H9 (cell line): ENCODE measurements around the gene PNPLA8. TPM values are rescaled to one million over a fixed set of nuclear protein-coding genes. Genes with fewer than 3 reads are reported as not detected.

Experiments used
- DNase-seq: peaks from one replicate; pipeline ENCODE4 v3.0.0-alpha.2; 2017
- H2AFZ ChIP-seq: one replicate; pipeline ENCODE4 v1.6.1; 2013; ENCODE audit warnings: mild to moderate bottlenecking, low read length, control low read depth, moderate library complexity
- H2AK5ac ChIP-seq: 2 replicates; pipeline ENCODE4 v1.6.1; 2013; ENCODE audit warnings: low read length, control low read depth, mixed read lengths; ENCODE audit not compliant: insufficient read length
- H2BK120ac ChIP-seq: one replicate; pipeline ENCODE4 v1.6.1; 2013; ENCODE audit warnings: low read depth, mild to moderate bottlenecking, low read length, control low read depth, inconsistent platforms; ENCODE audit not compliant: poor library complexity, severe bottlenecking
- H2BK12ac ChIP-seq: 2 replicates; pipeline ENCODE4 v1.6.1; 2013; ENCODE audit warnings: low read length, control low read depth, mixed read lengths, low read depth; ENCODE audit not compliant: insufficient read length
- H2BK15ac ChIP-seq: 2 replicates; pipeline ENCODE4 v1.6.1; 2013; ENCODE audit warnings: low read depth, low read length, control low read depth
- H2BK20ac ChIP-seq: one replicate; pipeline ENCODE4 v1.6.1; 2013; ENCODE audit warnings: low read depth, mild to moderate bottlenecking, low read length, control low read depth, inconsistent platforms; ENCODE audit not compliant: poor library complexity, severe bottlenecking
- H2BK5ac ChIP-seq: 2 replicates; pipeline ENCODE4 v1.6.1; 2013; ENCODE audit warnings: low read length, control low read depth, mixed read lengths; ENCODE audit not compliant: insufficient read length
- H3K14ac ChIP-seq: 2 replicates; pipeline ENCODE4 v1.6.1; 2013; ENCODE audit warnings: low read length, control low read depth; ENCODE audit not compliant: insufficient read depth
- H3K18ac ChIP-seq: 2 replicates; pipeline ENCODE4 v1.6.1; 2013; ENCODE audit warnings: low read depth, mild to moderate bottlenecking, mixed read lengths, low read length, control low read depth; ENCODE audit not compliant: insufficient read length
- H3K23ac ChIP-seq: 2 replicates; pipeline ENCODE4 v1.6.1; 2013; ENCODE audit warnings: low read length, control low read depth, mixed read lengths, low read depth; ENCODE audit not compliant: insufficient read length
- H3K23me2 ChIP-seq: 2 replicates; pipeline ENCODE4 v1.6.1; 2013; ENCODE audit warnings: low read depth, mild to moderate bottlenecking, mixed read lengths, low read length, control low read depth; ENCODE audit not compliant: insufficient read length, poor library complexity, severe bottlenecking
- H3K27ac ChIP-seq: 2 replicates; pipeline ENCODE4 v1.5.1; 2013; ENCODE audit warnings: low read length, control low read depth, mixed read lengths, low read depth; ENCODE audit not compliant: insufficient read length
- H3K27me3 ChIP-seq: 2 replicates; pipeline ENCODE4 v1.6.1; 2013; ENCODE audit warnings: low read length, control low read depth, inconsistent platforms; ENCODE audit not compliant: insufficient read depth
- H3K4ac ChIP-seq: 2 replicates; pipeline ENCODE4 v1.6.1; 2013; ENCODE audit warnings: low read depth, mild to moderate bottlenecking, control low read depth, inconsistent platforms, low read length, moderate library complexity
- H3K4me1 ChIP-seq: 2 replicates; pipeline ENCODE4 v1.6.1; 2013; ENCODE audit warnings: low read length, control low read depth, inconsistent platforms; ENCODE audit not compliant: insufficient read depth
- H3K4me2 ChIP-seq: 2 replicates; pipeline ENCODE4 v1.6.1; 2013; ENCODE audit warnings: low read length, control low read depth, mixed read lengths; ENCODE audit not compliant: insufficient read length, insufficient read depth
- H3K56ac ChIP-seq: 2 replicates; pipeline ENCODE4 v1.6.1; 2013; ENCODE audit warnings: low read depth, mild to moderate bottlenecking, mixed read lengths, low read length, control low read depth; ENCODE audit not compliant: insufficient read length
- H3K79me1 ChIP-seq: 2 replicates; pipeline ENCODE4 v1.6.1; 2013; ENCODE audit warnings: low read depth, mild to moderate bottlenecking, moderate library complexity, low read length, control low read depth, inconsistent platforms; ENCODE audit not compliant: insufficient read depth, poor library complexity, severe bottlenecking
- H3K79me2 ChIP-seq: 2 replicates; pipeline ENCODE4 v1.6.1; 2013; ENCODE audit warnings: low read length, control low read depth, inconsistent platforms; ENCODE audit not compliant: insufficient read depth
- H3K9ac ChIP-seq: 2 replicates; pipeline ENCODE4 v1.6.1; 2013; ENCODE audit warnings: low read length, control low read depth, mixed read lengths; ENCODE audit not compliant: insufficient read length; ENCODE audit errors: extremely low read depth
- H3K9me3 ChIP-seq: one replicate; pipeline ENCODE4 v1.6.1; 2013; ENCODE audit warnings: low read depth, low read length, inconsistent platforms; ENCODE audit not compliant: control insufficient read depth
- H3T11ph ChIP-seq: one replicate; pipeline ENCODE4 v1.6.1; 2013; ENCODE audit warnings: mild to moderate bottlenecking, low read length, control low read depth, inconsistent platforms
- H4K20me1 ChIP-seq: one replicate; pipeline ENCODE4 v1.6.1; 2013; ENCODE audit not compliant: control insufficient read depth, insufficient read length, insufficient read depth
- H4K5ac ChIP-seq: 2 replicates; pipeline ENCODE4 v1.6.1; 2013; ENCODE audit warnings: low read depth, mild to moderate bottlenecking, mixed read lengths, low read length, control low read depth; ENCODE audit not compliant: insufficient read length
- H4K8ac ChIP-seq: replicated peaks from 2 replicates; pipeline ENCODE4 v1.6.1; 2013; ENCODE audit warnings: low read length, control low read depth, mixed read lengths, low read depth; ENCODE audit not compliant: insufficient read length
- H4K91ac ChIP-seq: 2 replicates; pipeline ENCODE4 v1.6.1; 2013; ENCODE audit warnings: low read depth, mild to moderate bottlenecking, moderate library complexity, mixed read lengths, low read length, control low read depth; ENCODE audit not compliant: insufficient read length
- H3K27ac Mint-ChIP-seq, 3 experiments: 2 replicates in 2 of 3; 3 replicates in 1 of 3; pipeline ENCODE4 v1.8.0; 2020 to 2021; ENCODE audit warnings: mixed read lengths in 3 of 3, mild to moderate bottlenecking in 1 of 3, moderate library complexity in 1 of 3
- H3K27me3 Mint-ChIP-seq: 2 replicates; pipeline ENCODE4 v1.8.0; 2021; ENCODE audit warnings: low read depth, mild to moderate bottlenecking, moderate library complexity, mixed read lengths
- H3K36me3 Mint-ChIP-seq, 3 experiments: 2 replicates in 2 of 3; 3 replicates in 1 of 3; pipeline ENCODE4 v1.8.0; 2020 to 2021; ENCODE audit warnings: low read depth in 3 of 3, mixed read lengths in 3 of 3; ENCODE audit not compliant: insufficient read depth in 1 of 3
- H3K4me1 Mint-ChIP-seq, 2 experiments: 2 replicates each; pipeline ENCODE4 v1.8.0; 2020; ENCODE audit warnings: mixed read lengths in 2 of 2
- H3K4me3 Mint-ChIP-seq, 2 experiments: 2 replicates in 1 of 2; 3 replicates in 1 of 2; pipeline ENCODE4 v1.8.0; 2020 to 2021; ENCODE audit warnings: mild to moderate bottlenecking in 2 of 2, mixed read lengths in 2 of 2, moderate library complexity in 1 of 2
- H3K9me3 Mint-ChIP-seq, 2 experiments: 2 replicates in 1 of 2; 3 replicates in 1 of 2; pipeline ENCODE4 v1.8.0; 2020; ENCODE audit warnings: mild to moderate bottlenecking in 2 of 2, mixed read lengths in 2 of 2, moderate library complexity in 1 of 2
- CTCF ChIP-seq: fragments of 200-600 bp; sonication (generic); conservative IDR thresholded peaks from 3 replicates; pipeline ENCODE4 v1.8.0; 2021; ENCODE audit warnings: antibody characterized with exemption, mild to moderate bottlenecking
- WGBS: extraction: QIAGEN DNeasy Blood & Tissue Kit; methylation state at CpG from one replicate; pipeline ENCODE4 v1.1.7; 2013; ENCODE audit warnings: missing lambda C conversion rate, low lambda C conversion rate, mixed read lengths; ENCODE audit not compliant: insufficient read length; ENCODE audit errors: extremely low coverage; 5-methylcytosine and 5-hydroxymethylcytosine counted together
- total RNA-seq: library from RNA; stranded (reverse); gene quantifications from 2 replicates; pipeline ENCODE4 v1.2.1, GENCODE V29; 2021

The PNPLA8 gene
- total RNA-seq, 1 experiment from 2014 or later = 11.7 TPM

GRCh38 chr7:108498481-108498880 lies 27.5 kb downstream of the PNPLA8 start:
- WGBS = no CpG with 5 or more reads among the region's 6 CpGs
- Histone ChIP-seq H4K91ac (no peak overlapping the region), H3K4me1 (no peaks in the 10 kb centered on the region), H3K14ac (no peak overlapping the region), H3K23me2 (no peaks in the 10 kb centered on the region), H3K9me3 (no peaks in the 10 kb centered on the region), H3K27me3 (no peaks in the 10 kb centered on the region), H4K20me1 (no peaks in the 10 kb centered on the region), H3K4ac (no peak overlapping the region), H2AK5ac (no peak overlapping the region), H3K23ac (no peak overlapping the region), H3K79me1 (no peaks in the 10 kb centered on the region), H2BK12ac (no peak overlapping the region), H3T11ph (no peak overlapping the region), H3K56ac (no peak overlapping the region), H2BK5ac (no peak overlapping the region), H3K79me2 (no peaks in the 10 kb centered on the region), H3K4me2 (no peak overlapping the region), H4K8ac (no peak overlapping the region), H4K5ac (no peak overlapping the region), H3K18ac (no peak overlapping the region), H2BK20ac (no peak overlapping the region), H2BK15ac (no peak overlapping the region), H3K9ac (no peak overlapping the region), H2AFZ (no peak overlapping the region), H2BK120ac (no peak overlapping the region), H3K27ac (no peak overlapping the region)
- no peaks in the 10 kb centered on the region for H3K9me3 Mint-ChIP-seq
- no peak for TF ChIP-seq CTCF
- no peak for DNase-seq
- H3K4me1 Mint-ChIP-seq = 0 out of 4 replicates have a peak, but pooled peaks cover 0 to 1% of the 10 kb centered on the region in 2 experiments
- no peaks in the 10 kb centered on the region for H3K27me3 Mint-ChIP-seq
- no peak overlapping the region for H3K4me3 Mint-ChIP-seq
- H3K36me3 Mint-ChIP-seq = peaks cover 1 to 20% (median 14%) of the 10 kb centered on the region in 3 experiments; a peak in 5 of 7 replicates
- no peak overlapping the region for H3K27ac Mint-ChIP-seq
